NCI-H128 (cell line): ENCODE measurements around the gene HACD3.
"Not testable (repeated sequence)": the region's sequence is repeated elsewhere in the genome, so short reads cannot be mapped to it uniquely, and the experiment has no call there.

Experiments
- DNase-seq: peaks from one replicate; lab custom pipeline; 2025; ENCODE audit not compliant: unreplicated experiment; lab: John Stamatoyannopoulos, UW

HACD3 gene

DNA sequence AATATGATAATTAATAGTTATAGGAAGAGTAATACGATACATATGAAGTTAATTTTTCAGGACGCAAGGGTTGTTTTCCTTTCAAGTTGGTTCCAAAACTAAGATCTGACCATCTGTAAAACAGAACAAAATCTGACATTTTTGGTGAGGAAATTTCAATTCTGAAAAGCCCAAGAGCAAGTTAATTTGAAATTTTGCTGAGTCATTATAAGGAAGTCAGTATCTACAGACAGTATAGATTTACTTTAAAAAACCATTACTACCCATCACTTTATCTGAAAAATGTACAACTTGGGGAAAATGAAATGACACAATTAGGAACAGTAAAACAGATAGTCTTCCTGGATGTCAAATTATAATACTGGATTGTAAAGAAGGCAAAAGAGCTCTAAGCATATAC lies 68.2 kb downstream of the HACD3 start:
- no peak for DNase-seq

DNA sequence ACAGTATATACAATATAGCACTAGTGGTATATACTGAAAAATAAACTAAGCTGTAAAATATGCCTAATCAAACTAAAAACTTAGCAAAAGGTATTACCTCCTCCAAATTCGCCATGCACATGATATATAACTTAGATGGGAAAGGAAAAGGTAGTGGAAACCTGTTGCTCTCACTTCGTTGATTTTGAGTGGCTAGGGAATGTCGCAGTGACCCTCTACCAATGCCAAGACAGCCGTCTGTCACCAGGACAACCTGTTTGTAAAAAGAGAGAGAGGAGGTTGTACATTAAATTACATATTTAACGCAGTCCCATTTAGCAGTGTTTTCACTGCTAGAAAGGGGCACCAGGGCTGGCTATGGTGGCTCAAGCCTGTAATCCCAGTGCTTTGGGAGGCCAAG lies 69.4 kb downstream of the HACD3 start:
- no peak for DNase-seq

DNA sequence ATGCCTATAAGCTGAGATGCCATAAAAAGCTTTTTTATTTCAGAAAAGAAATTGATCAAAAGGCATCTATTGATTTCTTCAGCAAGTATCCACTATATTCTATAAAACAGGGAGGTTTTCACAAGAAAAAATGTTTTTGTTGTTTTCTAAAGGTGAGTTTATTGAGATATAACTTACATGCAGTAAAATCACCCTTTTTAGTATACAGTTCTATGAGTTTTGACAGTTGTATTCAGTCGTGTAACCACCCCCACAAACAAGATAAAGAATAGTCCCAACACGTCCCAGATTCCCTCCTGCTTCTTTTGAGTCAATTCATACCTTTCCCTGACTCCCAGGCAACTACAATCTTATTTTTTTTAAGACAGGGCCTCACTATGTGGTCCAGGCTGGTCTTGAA lies 72.9 kb downstream of the HACD3 start:
- no peak for DNase-seq

DNA sequence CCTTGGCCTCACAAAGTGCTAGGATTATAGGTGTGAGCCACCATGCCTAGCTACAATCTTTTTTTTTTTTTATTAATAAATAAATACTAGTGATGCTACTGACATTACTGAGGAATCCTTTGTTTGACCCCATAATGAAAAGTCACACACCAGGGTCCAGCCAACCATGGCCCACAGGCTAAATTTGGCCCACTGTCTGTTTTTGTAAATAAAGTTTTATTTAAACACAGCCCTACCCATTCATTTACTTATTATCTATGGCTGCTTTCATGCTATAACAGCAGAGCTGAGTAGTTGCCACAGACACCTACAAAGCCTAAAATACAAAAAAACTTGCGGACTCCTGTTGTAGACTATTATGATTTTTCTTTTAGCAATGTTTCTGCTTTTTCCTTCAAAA lies 73.3 kb downstream of the HACD3 start:
- no peak for DNase-seq

DNA sequence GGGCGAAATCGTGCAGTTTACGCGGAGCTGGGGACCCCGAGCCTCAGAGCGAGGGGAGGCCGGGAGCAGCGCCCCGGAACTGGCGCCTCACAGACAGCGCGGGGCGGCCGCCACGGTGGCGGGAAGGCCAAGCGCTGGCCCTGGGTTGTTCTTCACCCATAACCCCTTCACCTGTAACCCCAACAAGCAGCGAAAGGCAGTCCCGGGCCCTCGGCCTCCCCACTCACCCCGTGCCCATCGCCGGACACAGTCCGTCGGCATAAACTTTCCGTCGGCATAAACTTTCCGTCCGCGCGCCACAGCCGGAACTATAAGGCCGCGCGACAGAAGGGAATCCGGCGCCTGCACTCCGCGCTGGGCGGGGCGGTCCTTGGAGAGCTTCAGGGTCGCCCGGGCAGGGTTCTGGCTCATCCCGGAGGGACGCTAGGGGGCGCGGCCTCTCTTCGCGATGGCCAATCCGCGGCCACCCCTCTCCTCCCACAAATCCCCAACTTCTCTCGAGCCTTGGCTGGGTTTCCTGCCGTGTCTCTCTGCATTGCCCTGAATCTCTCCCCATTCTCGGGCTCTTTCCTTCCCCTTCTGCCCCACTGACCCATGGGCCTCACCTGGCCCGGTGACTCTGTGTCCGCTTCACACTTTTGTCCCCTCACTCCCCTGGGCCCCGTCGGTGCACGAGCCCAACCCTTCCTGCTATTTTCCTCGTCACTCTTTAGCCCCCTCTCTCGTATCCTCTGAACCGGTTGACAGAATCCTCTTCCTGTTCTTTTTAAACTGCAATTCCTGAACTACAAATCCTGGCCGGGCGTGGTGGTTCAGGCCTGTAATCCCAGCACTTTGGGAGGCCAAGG lies 80.8 kb downstream of the HACD3 start, which contains the start of gene INTS14:
INTS14 (minus strand) TSS at position 261 of the 848 bp plus-strand sequence. CDS start 3,751 bp downstream, outside the sequence.
- DNase-seq, result peak; percentile 85

DNA sequence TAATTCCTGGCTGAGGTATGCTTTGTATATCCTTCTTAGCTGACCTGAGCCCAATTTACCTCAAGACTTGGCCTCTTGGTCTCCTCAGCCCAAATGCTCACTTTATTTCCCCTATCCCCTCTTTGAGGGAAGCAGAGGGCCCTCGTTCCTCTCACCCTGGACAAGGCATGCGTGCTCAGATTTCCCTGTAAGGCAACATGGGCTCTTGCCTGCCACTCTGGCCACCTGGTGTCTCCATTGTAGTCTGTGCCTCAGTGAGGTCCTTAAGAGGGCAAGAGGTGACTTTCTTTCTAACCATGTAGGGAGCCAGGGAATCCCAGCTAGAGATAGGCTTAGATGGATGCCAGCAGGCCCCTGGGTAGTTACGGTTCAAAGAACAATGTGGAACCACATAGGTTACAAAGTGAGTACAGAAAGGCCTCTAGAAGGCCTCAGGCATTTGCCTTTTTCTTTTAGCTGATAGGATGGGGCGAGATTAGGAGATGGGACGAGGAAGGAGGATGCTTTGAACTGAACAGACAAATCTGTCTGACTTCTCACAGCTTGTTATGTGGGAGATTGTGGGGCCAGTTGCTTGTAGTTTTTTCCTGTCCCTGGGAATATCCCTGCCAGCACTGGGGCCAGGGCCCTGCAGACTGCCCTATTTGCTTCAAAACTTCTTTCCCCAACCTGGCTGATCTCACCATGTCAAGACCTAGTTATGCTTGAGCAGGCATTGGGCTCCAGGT lies 81.8 kb downstream of the HACD3 start:
- no peak for DNase-seq

DNA sequence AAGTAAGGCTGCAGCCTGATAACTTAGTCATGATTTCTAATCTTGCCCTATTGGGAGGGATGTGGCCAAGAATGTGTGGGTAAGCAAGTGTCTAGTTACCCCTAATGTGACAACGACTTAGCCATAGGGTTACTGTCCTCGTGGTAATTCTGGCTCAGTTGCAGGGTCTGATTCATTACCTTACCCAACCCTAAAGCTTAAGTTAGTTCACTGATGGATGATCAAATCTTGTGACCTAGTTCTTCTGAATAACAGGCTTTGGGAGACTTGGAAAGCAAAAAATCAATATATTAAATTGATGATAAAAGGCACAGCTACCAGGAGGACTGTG lies 82.3 kb downstream of the HACD3 start:
- DNase-seq, result no peak

DNA sequence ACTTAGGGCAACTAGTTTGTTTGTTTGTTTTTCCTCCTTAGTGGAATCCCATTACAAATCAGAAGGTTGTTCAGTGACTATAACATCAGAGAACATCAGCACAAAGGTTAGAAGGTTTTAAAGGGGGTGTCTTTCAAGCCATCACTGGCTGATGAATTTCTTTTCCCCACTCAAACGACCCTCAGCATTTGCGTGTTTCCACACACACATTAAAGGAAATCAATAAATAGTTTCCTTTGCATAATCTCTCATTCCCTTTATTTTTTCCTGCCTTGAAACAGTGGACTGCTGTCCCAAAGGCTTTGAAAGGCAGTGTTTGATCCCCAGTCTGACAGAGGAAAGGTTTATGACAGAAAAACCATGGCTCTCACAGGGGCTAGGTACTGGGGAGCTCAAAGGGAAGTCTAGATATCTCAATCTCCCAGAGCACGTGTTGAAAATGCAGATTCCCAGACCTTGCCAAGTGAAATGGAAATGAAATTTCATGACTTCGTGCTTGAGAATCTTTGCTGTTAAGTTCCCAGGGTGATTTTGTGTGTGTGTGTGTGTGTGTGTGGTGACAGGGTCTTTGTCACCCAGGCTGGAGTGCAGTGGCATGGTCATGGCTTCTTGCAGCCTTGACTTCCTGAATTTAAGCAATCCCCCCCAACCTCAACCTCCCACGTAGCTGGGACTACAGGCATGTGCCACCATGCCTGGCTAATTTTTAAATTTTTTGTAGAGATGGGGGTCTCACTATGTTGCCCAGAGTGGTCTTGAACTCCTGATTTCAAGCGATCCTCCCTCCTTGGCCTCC lies 82.9 kb downstream of the HACD3 start:
- DNase-seq, result no peak

DNA sequence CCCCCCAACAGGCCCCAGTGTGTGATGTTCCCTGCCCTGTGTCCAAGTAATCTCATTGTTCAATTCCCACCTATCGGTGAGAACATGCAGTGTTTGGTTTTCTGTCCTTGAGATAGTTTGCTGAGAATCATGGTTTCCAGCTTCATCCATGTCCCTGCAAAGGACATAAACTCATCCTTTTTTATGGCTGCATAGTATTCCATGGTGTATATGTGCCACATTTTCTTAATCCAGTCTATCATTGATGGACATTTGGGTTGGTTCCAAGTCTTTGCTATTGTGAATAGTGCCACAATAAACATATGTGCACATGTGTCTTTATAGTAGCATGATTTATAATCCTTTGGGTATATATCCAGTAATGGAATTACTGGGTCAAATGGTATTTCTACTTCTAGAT lies 85.6 kb downstream of the HACD3 start:
- DNase-seq, result not testable (repeated sequence)

DNA sequence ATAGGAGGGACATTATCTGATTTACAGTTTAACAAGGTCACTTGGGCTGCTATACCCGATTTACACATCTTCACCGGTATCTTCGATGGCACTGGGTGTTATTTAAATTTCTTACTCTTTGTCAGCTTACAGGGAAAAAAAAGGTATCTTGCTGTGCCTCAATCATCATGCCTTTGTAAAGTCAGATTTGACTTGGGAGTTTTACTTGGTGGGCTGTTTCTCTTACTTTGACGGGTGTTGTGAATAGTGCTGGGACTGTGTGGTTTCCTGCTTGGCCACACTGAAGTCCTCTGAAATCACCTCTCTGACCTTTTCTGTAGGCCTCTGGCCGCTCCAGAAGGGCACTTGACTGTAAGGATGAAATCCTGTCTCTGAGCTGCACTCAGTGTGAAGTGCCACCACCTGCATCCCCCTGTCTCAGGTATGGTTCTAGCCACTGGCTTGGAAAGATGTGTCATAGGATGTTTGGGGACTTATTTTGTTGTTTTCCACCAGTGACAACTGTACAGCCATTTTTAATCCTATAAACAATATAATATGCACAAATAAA lies 88.4 kb downstream of the HACD3 start:
- DNase-seq, result no peak

DNA sequence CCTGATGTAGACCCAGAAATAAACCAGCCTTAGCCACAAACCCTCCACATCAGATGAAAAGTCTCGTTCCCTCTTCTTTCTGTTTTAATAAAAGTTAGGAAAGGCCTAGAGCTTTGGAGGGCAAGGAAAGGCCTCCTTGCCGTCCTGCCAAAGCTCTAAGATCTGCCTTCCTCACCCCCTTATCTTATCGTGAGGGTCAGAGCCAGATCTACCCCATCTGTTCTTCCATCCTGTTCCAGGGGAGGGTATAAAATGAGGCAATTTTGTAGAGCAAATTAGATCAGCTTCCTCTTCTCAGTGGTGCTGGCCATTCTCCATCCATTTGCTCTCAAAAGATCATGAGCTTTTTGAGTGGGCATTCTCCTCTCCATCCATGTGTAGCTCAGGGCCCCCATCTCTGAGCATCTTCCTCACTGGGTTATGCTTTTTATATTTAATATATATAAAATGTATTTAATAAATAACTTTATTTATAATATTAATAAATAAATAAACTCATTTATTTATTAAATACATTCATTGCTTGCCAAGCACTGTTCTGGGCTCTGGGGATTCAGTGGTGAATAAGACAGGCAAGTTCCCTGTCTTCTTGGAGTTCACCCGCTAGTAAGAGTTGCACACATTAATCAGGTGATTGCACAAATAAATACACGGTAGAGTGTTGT lies 89.5 kb downstream of the HACD3 start:
- no peak for DNase-seq

DNA sequence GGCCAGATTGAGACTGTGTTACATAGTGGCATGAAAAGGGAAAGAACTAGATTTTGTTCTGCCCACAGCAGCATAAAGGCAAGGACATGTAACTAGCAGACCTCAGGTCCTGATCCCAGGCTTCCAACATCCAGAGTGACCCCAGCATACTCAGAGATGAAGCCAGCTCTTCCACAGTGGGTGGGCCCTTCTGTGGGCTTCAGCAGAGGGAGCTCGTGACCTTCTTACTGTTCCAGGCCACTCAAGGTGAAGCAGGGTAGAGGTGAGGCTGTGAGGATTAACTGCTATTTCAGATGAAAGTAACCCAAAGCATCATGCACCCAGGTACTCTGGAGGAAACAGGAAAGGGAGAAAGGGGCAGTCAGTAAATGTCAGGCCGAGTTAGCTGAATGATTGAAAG lies 90.6 kb downstream of the HACD3 start:
- DNase-seq, result no peak

DNA sequence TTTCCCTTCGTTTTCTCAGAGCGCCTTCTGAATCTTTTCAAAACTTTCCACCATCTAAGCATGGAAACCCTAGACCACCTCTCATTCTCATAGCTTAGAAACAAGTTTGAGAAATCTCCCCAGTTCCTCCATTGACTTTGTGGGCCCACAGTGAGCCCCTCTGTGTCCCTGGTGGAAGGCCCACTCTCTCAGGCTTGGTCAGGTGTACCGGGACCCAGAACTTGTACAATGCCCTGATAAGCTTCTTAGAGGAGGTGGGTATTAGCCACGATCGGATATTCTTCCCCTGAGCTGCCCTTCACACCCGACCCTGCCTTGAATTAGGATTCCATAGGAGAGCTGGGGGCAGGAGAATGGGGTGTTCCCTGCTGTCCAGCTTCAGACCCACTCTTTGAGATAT lies 91.4 kb downstream of the HACD3 start, which contains the start of gene SLC24A1:
SLC24A1 (plus strand) TSS at position 301 of the 400 bp plus-strand sequence. CDS start 2,143 bp downstream, outside the sequence.
- DNase-seq, result no peak

DNA sequence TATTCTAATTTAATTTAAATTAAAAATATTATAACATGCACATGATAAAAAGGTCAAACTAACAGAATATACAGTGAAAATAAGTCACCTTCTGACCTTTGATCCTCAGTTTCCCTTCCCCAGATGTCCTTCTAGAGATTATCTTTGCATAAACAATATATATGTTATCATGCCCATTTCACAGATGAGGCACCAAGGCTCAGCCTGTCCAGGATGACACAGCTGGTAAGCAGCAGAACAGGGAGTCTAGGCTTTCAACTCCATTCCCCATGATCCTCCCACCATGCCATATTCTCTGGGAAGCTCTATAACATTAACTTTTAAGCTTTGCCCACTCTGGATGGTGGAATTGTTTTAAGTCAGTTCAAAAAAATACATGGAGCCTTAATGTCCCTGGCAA lies 92.8 kb downstream of the HACD3 start:
- no peak for DNase-seq

DNA sequence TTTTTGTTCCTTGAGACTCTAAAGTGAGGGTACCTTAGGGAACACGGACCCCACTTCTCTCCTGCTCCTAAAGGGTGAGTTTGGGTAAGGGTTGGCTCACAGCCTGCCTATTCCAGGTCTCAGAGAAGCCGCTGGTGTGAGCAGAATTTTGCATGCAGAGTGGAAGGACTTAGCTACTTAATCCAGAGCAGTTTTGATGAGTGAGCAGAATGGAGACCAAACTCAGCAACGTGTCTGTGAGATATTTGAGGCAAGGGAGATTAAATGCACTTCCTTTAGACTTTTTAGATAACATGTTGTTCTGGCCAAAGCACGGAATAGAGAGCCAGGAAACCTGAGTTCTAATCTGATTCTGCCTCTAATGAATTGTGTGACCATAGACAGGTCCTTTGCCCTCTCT lies 96.6 kb downstream of the HACD3 start:
- DNase-seq, result no peak
